ENCODE results near the gene WASHC2C. TPM values are rescaled to one million over a fixed set of nuclear protein-coding genes. Genes with fewer than 3 reads are reported as not detected.
"Not testable (repeated sequence)": the region's sequence is repeated elsewhere in the genome, so short reads cannot be mapped to it uniquely, and the experiment has no call there.

WASHC2C gene
- total and polyA plus RNA-seq, 2 of the 8 experiments (the other 6 are each of a cell fraction or from before 2014, with no cell fraction given): 8.0 to 28.1 TPM

GRCh38 chr10:45763037-45763436 is 36.0 kb downstream of the WASHC2C start:
- H4K91ac ChIP-seq (replicated peaks; ENCODE audit: insufficient read length, low read length); H2BK120ac ChIP-seq (replicated peaks; ENCODE audit: low read depth, low read length): not testable (repeated sequence)
- WGBS, 2 experiments (ENCODE audit: extremely low coverage in 1 of 2, insufficient coverage in 1 of 2, insufficient read length in 1 of 2, insufficient replicate concordance in 2 of 2, low coverage in 1 of 2, low lambda C conversion rate in 2 of 2, missing lambda C conversion rate in 1 of 2): 92% methylated on average over 2 of the region's 3 CpGs; no CpG with 5 or more reads in 1 of the 2 experiments

GRCh38 chr10:45768334-45768733 is 41.3 kb downstream of the WASHC2C start:
- H4K20me1 ChIP-seq (replicated peaks in 1 of 2; ENCODE audit: control insufficient read depth in 1 of 2, insufficient read depth in 2 of 2, low read length in 2 of 2); H2AFZ ChIP-seq (ENCODE audit: low read length); H3K79me2 ChIP-seq (ENCODE audit: control insufficient read depth in 1 of 2, insufficient read depth in 2 of 2, low read length in 2 of 2); H3K9me3 ChIP-seq (ENCODE audit: insufficient read depth in 2 of 2, low read depth in 1 of 2, low read length in 1 of 2); DNase-seq (ENCODE audit: low read depth in 1 of 2, low spot score in 2 of 2); H2BK15ac ChIP-seq (ENCODE audit: low read length); H3K23me2 ChIP-seq (ENCODE audit: low read depth, low read length); H3K27ac ChIP-seq (ENCODE audit: low read depth, low read length); H4K91ac ChIP-seq (replicated peaks; ENCODE audit: insufficient read length, low read length); H2AK5ac ChIP-seq (ENCODE audit: low read depth, low read length); H3K56ac ChIP-seq (replicated peaks; ENCODE audit: insufficient read length, low read depth, low read length); H3K4me1 ChIP-seq (replicated peaks in 1 of 4; ENCODE audit: control insufficient read depth in 3 of 4, insufficient read depth in 4 of 4, low read length in 3 of 4); CTCF ChIA-PET (ENCODE audit: partially characterized antibody); H4K8ac ChIP-seq (ENCODE audit: extremely low read depth, insufficient read depth, low read length); H3K4ac ChIP-seq (replicated peaks; ENCODE audit: insufficient read length, low read depth, low read length); H3K79me1 ChIP-seq (ENCODE audit: low read depth, low read length); H3K14ac ChIP-seq (ENCODE audit: insufficient read length); H2BK5ac ChIP-seq (ENCODE audit: low read depth, low read length); H3K9ac ChIP-seq (replicated peaks in 1 of 4; ENCODE audit: extremely low read depth in 1 of 4, low read depth in 3 of 4, low read length in 3 of 4); H4K5ac ChIP-seq (ENCODE audit: insufficient read length, low read depth, low read length); POLR2A ChIA-PET (ENCODE audit: partially characterized antibody); H3K36me3 ChIP-seq (ENCODE audit: control insufficient read depth in 2 of 4, insufficient read depth in 4 of 4, low read length in 3 of 4); H2BK12ac ChIP-seq (ENCODE audit: low read depth, low read length); H3K18ac ChIP-seq (ENCODE audit: extremely low read depth, low read length); FAIRE-seq; H2BK20ac ChIP-seq (ENCODE audit: low read length); H3K4me2 ChIP-seq (ENCODE audit: insufficient read depth in 1 of 2, low read depth in 2 of 2, low read length in 2 of 2); H3K23ac ChIP-seq (ENCODE audit: insufficient read length); H3K27me3 ChIP-seq (replicated peaks in 1 of 4; ENCODE audit: control insufficient read depth in 3 of 4, extremely low read depth in 1 of 4, insufficient read depth in 3 of 4, low read length in 3 of 4); H3K4me3 ChIP-seq (ENCODE audit: extremely low read depth in 1 of 4, insufficient read depth in 2 of 4, low read depth in 3 of 4, low read length in 4 of 4); H2BK120ac ChIP-seq (replicated peaks; ENCODE audit: low read depth, low read length): not testable (repeated sequence)
- WGBS, 2 experiments (ENCODE audit: extremely low coverage in 1 of 2, insufficient coverage in 1 of 2, insufficient read length in 1 of 2, insufficient replicate concordance in 2 of 2, low coverage in 1 of 2, low lambda C conversion rate in 2 of 2, missing lambda C conversion rate in 1 of 2): 86% methylated on average over 3 of the region's 4 CpGs; no CpG with 5 or more reads in 1 of the 2 experiments

More at GRCh38 chr10:45763037-45763436, 36.0 kb downstream of the WASHC2C start:
- FAIRE-seq; H4K8ac ChIP-seq (ENCODE audit: extremely low read depth, insufficient read depth, low read length); H2AK5ac ChIP-seq (ENCODE audit: low read depth, low read length); H4K5ac ChIP-seq (ENCODE audit: insufficient read length, low read depth, low read length); H3K79me2 ChIP-seq (ENCODE audit: control insufficient read depth in 1 of 2, insufficient read depth in 2 of 2, low read length in 2 of 2); H3K79me1 ChIP-seq (ENCODE audit: low read depth, low read length); H2BK20ac ChIP-seq (ENCODE audit: low read length); H4K20me1 ChIP-seq (replicated peaks in 1 of 2; ENCODE audit: control insufficient read depth in 1 of 2, insufficient read depth in 2 of 2, low read length in 2 of 2); H3K36me3 ChIP-seq (ENCODE audit: control insufficient read depth in 2 of 4, insufficient read depth in 4 of 4, low read length in 3 of 4); CTCF ChIA-PET (ENCODE audit: partially characterized antibody); H3K23me2 ChIP-seq (ENCODE audit: low read depth, low read length); H2BK5ac ChIP-seq (ENCODE audit: low read depth, low read length); H3K9ac ChIP-seq (replicated peaks in 1 of 4; ENCODE audit: extremely low read depth in 1 of 4, low read depth in 3 of 4, low read length in 3 of 4); H3K18ac ChIP-seq (ENCODE audit: extremely low read depth, low read length); DNase-seq (ENCODE audit: low read depth in 1 of 2, low spot score in 2 of 2); H3K23ac ChIP-seq (ENCODE audit: insufficient read length); H3K4ac ChIP-seq (replicated peaks; ENCODE audit: insufficient read length, low read depth, low read length); H3K9me3 ChIP-seq (ENCODE audit: insufficient read depth in 2 of 2, low read depth in 1 of 2, low read length in 1 of 2); H2BK12ac ChIP-seq (ENCODE audit: low read depth, low read length); H2BK15ac ChIP-seq (ENCODE audit: low read length); H3K4me2 ChIP-seq (ENCODE audit: insufficient read depth in 1 of 2, low read depth in 2 of 2, low read length in 2 of 2); POLR2A ChIA-PET (ENCODE audit: partially characterized antibody); H3K56ac ChIP-seq (replicated peaks; ENCODE audit: insufficient read length, low read depth, low read length); H3K27me3 ChIP-seq (replicated peaks in 1 of 4; ENCODE audit: control insufficient read depth in 3 of 4, extremely low read depth in 1 of 4, insufficient read depth in 3 of 4, low read length in 3 of 4); H3K27ac ChIP-seq (ENCODE audit: low read depth, low read length); H3K14ac ChIP-seq (ENCODE audit: insufficient read length); H2AFZ ChIP-seq (ENCODE audit: low read length); H3K4me3 ChIP-seq (ENCODE audit: extremely low read depth in 1 of 4, insufficient read depth in 2 of 4, low read depth in 3 of 4, low read length in 4 of 4); H3K4me1 ChIP-seq (replicated peaks in 1 of 4; ENCODE audit: control insufficient read depth in 3 of 4, insufficient read depth in 4 of 4, low read length in 3 of 4): not testable (repeated sequence)
